Hepatocyte (in vitro differentiated cells): Measurements from ENCODE around the gene ADSL. TPM values are rescaled to one million over a fixed set of nuclear protein-coding genes. Genes with fewer than 3 reads are reported as not detected.

Experiments used
- DNase-seq: peaks from one replicate; pipeline ENCODE4 v3.0.0-alpha.2; 2016; ENCODE audit warnings: low spot score
- H2AFZ ChIP-seq: fragments of 200-600 bp; sonication (generic); 2 replicates; pipeline ENCODE4 v1.6.0; 2016; ENCODE audit warnings: antibody characterized with exemption, mild to moderate bottlenecking
- H3K27ac ChIP-seq: fragments of 200-600 bp; sonication (generic); 2 replicates; pipeline ENCODE4 v1.5.1; 2016; ENCODE audit warnings: mild to moderate bottlenecking
- H3K27me3 ChIP-seq: fragments of 200-600 bp; sonication (generic); 2 replicates; pipeline ENCODE4 v1.6.1; 2016
- H3K36me3 ChIP-seq: fragments of 200-600 bp; sonication (generic); replicated peaks from 2 replicates; pipeline ENCODE4 v1.5.1; 2016; ENCODE audit warnings: low read depth; ENCODE audit not compliant: insufficient read depth
- H3K4me1 ChIP-seq: fragments of 200-600 bp; sonication (generic); 2 replicates; pipeline ENCODE4 v1.5.1; 2016; ENCODE audit warnings: mild to moderate bottlenecking, moderate library complexity; ENCODE audit not compliant: insufficient read depth
- H3K4me2 ChIP-seq: fragments of 200-600 bp; sonication (generic); 2 replicates; pipeline ENCODE4 v1.6.0; 2016
- H3K4me3 ChIP-seq: fragments of 200-600 bp; sonication (generic); 2 replicates; pipeline ENCODE4 v1.5.1; 2016; ENCODE audit warnings: mild to moderate bottlenecking
- H3K79me2 ChIP-seq: fragments of 200-600 bp; sonication (generic); 2 replicates; pipeline ENCODE4 v1.6.0; 2017; ENCODE audit warnings: mild to moderate bottlenecking
- H3K9me2 ChIP-seq: fragments of 200-600 bp; sonication (generic); replicated peaks from 2 replicates; pipeline ENCODE4 v1.6.0; 2017; ENCODE audit warnings: mild to moderate bottlenecking; ENCODE audit not compliant: insufficient read depth
- H3K9me3 ChIP-seq: fragments of 200-600 bp; sonication (generic); 2 replicates; pipeline ENCODE4 v1.5.1; 2016; ENCODE audit warnings: low read depth, mild to moderate bottlenecking
- H4K20me1 ChIP-seq: fragments of 200-600 bp; sonication (generic); 2 replicates; pipeline ENCODE4 v1.6.0; 2016; ENCODE audit warnings: mild to moderate bottlenecking; ENCODE audit not compliant: insufficient read depth, poor library complexity, severe bottlenecking
- EZH2 ChIP-seq: fragments of 200-600 bp; sonication (generic); IDR thresholded peaks from 2 replicates; pipeline ENCODE4 v1.6.1; 2016; ENCODE audit warnings: antibody characterized with exemption, mild to moderate bottlenecking, borderline replicate concordance
- EZH2phosphoT487 ChIP-seq: fragments of 200-600 bp; sonication (generic); IDR thresholded peaks from one replicate; pipeline ENCODE4 v1.6.1; 2018; ENCODE audit warnings: antibody characterized with exemption, mild to moderate bottlenecking, low read depth, moderate library complexity; ENCODE audit not compliant: unreplicated experiment, severe bottlenecking
- WGBS: methylation state at CpG from one replicate; pipeline ENCODE4 v1.1.6; 2016; ENCODE audit warnings: low lambda C conversion rate; ENCODE audit errors: missing lambda C conversion rate; 5-methylcytosine and 5-hydroxymethylcytosine counted together
- polyA plus RNA-seq: library from polyadenylated mRNA; unstranded; fragments of >200 nt; fragmentation: Nextera tagmentation; extraction: Ambion mirVana; gene quantifications from 2 replicates; pipeline ENCODE4 v1.2.1, GENCODE V29; 2016
- total RNA-seq: library from RNA; depleted of rRNA; stranded (reverse); fragments of >200 nt; gene quantifications from 2 replicates; pipeline ENCODE4 v1.2.3, GENCODE V29; 2014
- TF ChIP-seq, protein P1 (sequence below): fragments of 200-600 bp; sonication (generic); IDR thresholded peaks from 2 replicates; pipeline ENCODE4 v1.5.1; 2016; ENCODE audit warnings: antibody characterized with exemption, mild to moderate bottlenecking; ENCODE audit not compliant: poor library complexity

The ADSL gene
- total and polyA plus RNA-seq, 2 experiments from 2014 or later, result 54.8 to 81.8 TPM

DNA sequence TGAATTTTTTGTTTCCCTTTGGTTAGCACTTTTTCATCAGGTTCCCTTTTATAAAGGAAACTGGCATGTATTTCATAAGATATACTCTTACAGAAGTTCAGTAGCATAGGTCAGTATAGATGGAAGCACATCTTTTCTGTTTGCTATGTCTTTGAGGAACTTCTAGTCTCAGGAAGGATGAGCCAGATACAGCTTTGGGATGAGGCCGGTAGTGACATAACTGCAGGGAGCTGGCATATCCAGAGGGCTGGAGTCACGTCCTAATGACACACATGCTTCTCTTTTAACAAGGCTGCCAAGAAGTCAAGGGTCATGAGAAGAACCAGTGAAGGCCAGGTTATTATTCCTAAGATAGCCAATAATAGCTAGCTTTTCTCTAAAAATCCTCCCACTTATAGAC lies 33.3 kb upstream of the ADSL start:
- Histone ChIP-seq H2AFZ (no peak overlapping the region), H3K27ac (no peak overlapping the region), H3K4me1 (peaks cover 8% of the 10 kb centered on the region), H3K27me3 (no peaks in the 10 kb centered on the region), H3K9me2 (no peaks in the 10 kb centered on the region), H3K79me2 (peaks cover 5% of the 10 kb centered on the region), H4K20me1 (no peaks in the 10 kb centered on the region), H3K4me2 (no peak overlapping the region), H3K36me3 (peaks cover 3% of the 10 kb centered on the region), H3K4me3 (no peak overlapping the region), H3K9me3 (no peaks in the 10 kb centered on the region)
- 90% methylated on average over 2 of the region's 2 CpGs for WGBS
- DNase-seq, result no peak
- TF ChIP-seq, protein P1, sequence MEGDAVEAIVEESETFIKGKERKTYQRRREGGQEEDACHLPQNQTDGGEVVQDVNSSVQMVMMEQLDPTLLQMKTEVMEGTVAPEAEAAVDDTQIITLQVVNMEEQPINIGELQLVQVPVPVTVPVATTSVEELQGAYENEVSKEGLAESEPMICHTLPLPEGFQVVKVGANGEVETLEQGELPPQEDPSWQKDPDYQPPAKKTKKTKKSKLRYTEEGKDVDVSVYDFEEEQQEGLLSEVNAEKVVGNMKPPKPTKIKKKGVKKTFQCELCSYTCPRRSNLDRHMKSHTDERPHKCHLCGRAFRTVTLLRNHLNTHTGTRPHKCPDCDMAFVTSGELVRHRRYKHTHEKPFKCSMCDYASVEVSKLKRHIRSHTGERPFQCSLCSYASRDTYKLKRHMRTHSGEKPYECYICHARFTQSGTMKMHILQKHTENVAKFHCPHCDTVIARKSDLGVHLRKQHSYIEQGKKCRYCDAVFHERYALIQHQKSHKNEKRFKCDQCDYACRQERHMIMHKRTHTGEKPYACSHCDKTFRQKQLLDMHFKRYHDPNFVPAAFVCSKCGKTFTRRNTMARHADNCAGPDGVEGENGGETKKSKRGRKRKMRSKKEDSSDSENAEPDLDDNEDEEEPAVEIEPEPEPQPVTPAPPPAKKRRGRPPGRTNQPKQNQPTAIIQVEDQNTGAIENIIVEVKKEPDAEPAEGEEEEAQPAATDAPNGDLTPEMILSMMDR, result no peak
- no peak for TF ChIP-seq EZH2
- TF ChIP-seq EZH2phosphoT487, result no peak

DNA sequence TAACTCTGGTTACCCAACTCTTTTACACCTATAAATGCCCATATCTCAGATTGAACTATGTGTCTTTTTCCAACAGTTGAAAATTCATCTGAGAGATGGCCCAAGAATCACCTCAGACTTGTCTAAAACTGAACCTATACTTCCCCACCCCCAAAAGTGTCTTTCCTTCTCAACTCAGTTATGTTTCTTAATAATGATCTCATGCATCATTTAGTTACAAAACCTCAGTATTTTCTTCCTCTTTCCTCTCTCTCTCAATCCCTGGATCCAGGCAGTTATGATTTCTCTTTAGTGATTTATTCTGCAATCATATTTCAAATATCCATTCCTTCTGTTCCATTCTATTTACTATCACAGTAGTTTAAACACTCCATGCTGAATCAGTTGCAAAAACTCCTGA lies 32.3 kb upstream of the ADSL start:
- Histone ChIP-seq H2AFZ (no peak overlapping the region), H3K27me3 (no peaks in the 10 kb centered on the region), H3K4me1 (peaks cover 8% of the 10 kb centered on the region), H3K9me2 (no peaks in the 10 kb centered on the region), H3K4me3 (no peak overlapping the region), H3K9me3 (no peaks in the 10 kb centered on the region), H4K20me1 (no peaks in the 10 kb centered on the region), H3K27ac (no peak overlapping the region), H3K4me2 (no peak overlapping the region), H3K36me3 (peaks cover 3% of the 10 kb centered on the region), H3K79me2 (peaks cover 5% of the 10 kb centered on the region)
- TF ChIP-seq EZH2 (no peak), EZH2phosphoT487 (no peak)
- TF ChIP-seq, protein P1, result no peak
- DNase-seq, result no peak

DNA sequence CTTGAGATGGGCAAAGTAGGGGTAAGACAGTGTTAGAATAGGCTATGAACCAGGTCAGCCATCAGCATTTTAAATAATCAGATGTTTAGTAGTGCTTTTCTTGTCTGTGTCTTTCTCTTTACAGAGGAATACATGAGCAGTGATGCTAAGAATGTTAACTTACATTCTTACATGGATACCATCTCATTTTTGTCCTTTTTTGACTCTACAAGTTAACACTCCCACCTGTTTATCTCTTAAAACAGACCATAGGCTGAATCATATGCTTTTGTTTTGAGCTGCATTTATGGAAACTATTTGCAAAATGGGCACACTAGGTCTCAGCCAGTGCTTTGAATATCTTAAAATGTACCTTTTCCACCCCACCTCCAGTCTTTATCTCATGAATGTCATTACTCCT lies 25.6 kb upstream of the ADSL start:
- peaks cover 3% of the 10 kb centered on the region for H3K36me3 ChIP-seq

More for the DNA sequence above, 25.6 kb upstream of the ADSL start:
- no peak for TF ChIP-seq EZH2phosphoT487
- no peak for TF ChIP-seq EZH2
- TF ChIP-seq, protein P1, result no peak
- Histone ChIP-seq H3K27me3 (no peaks in the 10 kb centered on the region), H3K4me2 (no peak overlapping the region), H4K20me1 (no peaks in the 10 kb centered on the region), H3K9me2 (no peaks in the 10 kb centered on the region), H3K9me3 (no peaks in the 10 kb centered on the region), H3K27ac (no peak overlapping the region), H3K79me2 (no peaks in the 10 kb centered on the region), H2AFZ (no peak overlapping the region), H3K4me1 (peaks cover 6% of the 10 kb centered on the region), H3K4me3 (no peak overlapping the region)
- DNase-seq, result no peak
